Ovary (tissue), 9 donors: ENCODE measurements around the gene TVP23A. TPM values are rescaled to one million over a fixed set of nuclear protein-coding genes. Genes with fewer than 3 reads are reported as not detected.

Experiments used
- DNase-seq, 5 donors: peaks; one replicate each; pipeline ENCODE4 v3.0.0-alpha.2; 2019 to 2020
- H3K27ac ChIP-seq, 2 donors: fragments of 200-600 bp; one replicate each; pipeline versions ENCODE4 v1.5.1 to v1.8.0; 2019 to 2022
- H3K27me3 ChIP-seq: fragments of 200-600 bp; one replicate; pipeline ENCODE4 v1.8.0; 2022
- H3K36me3 ChIP-seq: fragments of 200-600 bp; sonication (generic); one replicate; pipeline ENCODE4 v1.5.1; 2019
- H3K4me1 ChIP-seq: one replicate; pipeline ENCODE4 v1.8.1; 2013; ENCODE audit warnings: mild to moderate bottlenecking, moderate library complexity; ENCODE audit not compliant: insufficient read depth
- H3K4me3 ChIP-seq: fragments of 200-600 bp; sonication (generic); one replicate; pipeline ENCODE4 v1.5.1; 2017
- H3K9me3 ChIP-seq, 2 donors: fragments of 200-600 bp in 1 of 2; sonication (generic) in 1 of 2; one replicate each; pipeline versions ENCODE4 v1.5.1 to v1.8.1; 2013 to 2019; ENCODE audit warnings: mild to moderate bottlenecking in 1 of 2, moderate library complexity in 1 of 2
- CTCF ChIP-seq, 3 donors: fragments of 450-650 bp in 2 of 3; fragments of 200-600 bp in 1 of 3; IDR thresholded peaks; one replicate each; pipeline versions ENCODE4 v1.5.1 to v1.8.0; 2016 to 2022; ENCODE audit warnings: antibody characterized with exemption in 3 of 3, mild to moderate bottlenecking in 1 of 3
- EP300 ChIP-seq: sonication (generic); formaldehyde crosslinking; IDR thresholded peaks from one replicate; pipeline ENCODE4 v1.6.1; 2017; ENCODE audit warnings: antibody characterized with exemption
- POLR2A ChIP-seq: fragments of 450-650 bp; IDR thresholded peaks from one replicate; pipeline ENCODE4 v1.6.1; 2017; ENCODE audit warnings: antibody characterized with exemption, mild to moderate bottlenecking, moderate library complexity
- WGBS, 3 donors: extraction: QIAGEN DNeasy Blood & Tissue Kit in 1 of 3; methylation state at CpG; one replicate each; pipeline versions ENCODE4 v1.1.5 to v1.1.7; 2013 to 2017; 5-methylcytosine and 5-hydroxymethylcytosine counted together
- intact Hi-C, 4 donors: fragments of 100-400 bp; cut with DNase I; formaldehyde crosslinking; loops; one replicate each; pipeline versions ENCODE4 v1.11.0 to v1.15.1; 2022 to 2023
- polyA plus RNA-seq, 2 donors: library from polyadenylated mRNA; stranded (reverse); fragments of 200-250 nt in 1 of 2; fragments of 350-450 nt in 1 of 2; fragmentation: Illumina TruSeq in 1 of 2; extraction: RNeasy Lipid Tissue Mini Kit (QIAGEN cat#74804) in 1 of 2; gene quantifications; one replicate each; pipeline ENCODE4 v1.2.3, GENCODE V29; 2013 to 2014
- total RNA-seq, 7 donors: library from RNA; depleted of rRNA in 2 of 7; stranded (reverse); fragments of >200 nt in 2 of 7; fragmentation: NEBNext Ultra II Directional in 3 of 7; extraction: Animal tissue kit (Norgen Biotek cat#: 25700) in 3 of 7; gene quantifications; one replicate each; pipeline versions ENCODE4 v1.1.0 to v1.2.4, GENCODE V29; 2016 to 2023
- donor health status: DM: no; HTN: no; CAD: no; lungs with moderate emphysema.
- donor health status: DM: no; HTN: no; CAD: no.
- donor health status: Bipolar disorder and iron deficiency.
- donor health status: DM: yes; HTN: yes; CAD: no.
- donor health status: DM: no; HTN: no; CAD: no.
- donor health status: DM: yes; HTN: yes; CAD: no.

TVP23A gene
- total and polyA plus RNA-seq, 9 donors = 3.2 to 17.1 (median 8.2) TPM

DNA sequence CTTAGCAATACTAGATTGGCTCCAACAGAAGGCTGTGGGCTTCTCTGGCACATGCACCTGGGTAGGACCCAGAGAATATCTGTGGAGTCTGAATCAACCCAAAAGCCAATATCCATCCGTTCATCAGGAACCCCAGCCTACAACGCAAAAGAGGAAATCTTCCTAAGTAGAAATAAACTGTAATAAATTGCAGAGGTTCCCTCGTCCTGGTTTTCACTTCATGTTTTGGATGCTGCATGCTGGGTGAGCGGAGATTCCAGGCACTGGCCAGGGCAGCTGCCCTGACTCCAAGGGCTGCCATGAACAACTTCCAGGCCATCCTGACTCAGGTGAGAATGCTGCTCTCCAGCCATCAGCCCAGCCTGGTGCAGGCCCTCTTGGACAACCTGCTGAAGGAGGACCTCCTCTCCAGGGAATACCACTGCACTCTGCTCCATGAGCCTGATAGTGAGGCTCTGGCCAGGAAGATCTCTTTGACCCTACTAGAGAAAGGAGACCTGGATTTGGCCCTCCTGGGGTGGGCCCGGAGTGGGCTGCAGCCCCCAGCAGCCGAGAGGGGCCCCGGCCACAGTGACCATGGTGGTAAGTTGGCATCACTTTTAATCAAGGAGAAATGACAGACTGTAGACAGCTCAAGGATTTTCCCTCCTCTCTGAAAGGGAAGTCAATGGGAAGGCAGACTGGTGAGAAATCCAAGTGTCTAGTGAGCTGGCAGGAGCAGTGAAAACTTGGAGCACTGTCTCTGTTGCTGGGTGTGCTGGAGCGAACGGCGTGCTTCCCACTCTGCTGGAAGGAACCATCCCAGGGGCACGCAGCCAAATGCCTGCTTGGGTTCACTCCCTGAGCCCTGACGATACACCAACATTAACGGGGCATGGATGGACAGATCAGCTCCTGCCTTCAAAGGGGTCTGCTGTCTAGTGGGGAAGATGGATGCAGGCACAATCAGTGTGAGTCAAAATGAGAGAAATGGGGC lies 47.7 kb upstream of the TVP23A start:
- H3K4me1 ChIP-seq = peaks cover 2% of the 10 kb centered on the region
- H3K4me3 ChIP-seq = no peak overlapping the region
- TF ChIP-seq POLR2A (no peak), EP300 (no peak), CTCF (IDR thresholded peaks at IDR 0.05) (no peak)
- intact Hi-C loops = no loop called here
- no peaks in the 10 kb centered on the region for H3K9me3 ChIP-seq
- no peaks in the 10 kb centered on the region for H3K36me3 ChIP-seq
- no peaks in the 10 kb centered on the region for H3K27me3 ChIP-seq
- no peak overlapping the region for H3K27ac ChIP-seq
- 54 to 63% (median 57%) methylated on average over 13 of the region's 13 CpGs for WGBS, 3 donors
- DNase-seq = peak in 2 of 5 donors; percentile 34 to 48

DNA sequence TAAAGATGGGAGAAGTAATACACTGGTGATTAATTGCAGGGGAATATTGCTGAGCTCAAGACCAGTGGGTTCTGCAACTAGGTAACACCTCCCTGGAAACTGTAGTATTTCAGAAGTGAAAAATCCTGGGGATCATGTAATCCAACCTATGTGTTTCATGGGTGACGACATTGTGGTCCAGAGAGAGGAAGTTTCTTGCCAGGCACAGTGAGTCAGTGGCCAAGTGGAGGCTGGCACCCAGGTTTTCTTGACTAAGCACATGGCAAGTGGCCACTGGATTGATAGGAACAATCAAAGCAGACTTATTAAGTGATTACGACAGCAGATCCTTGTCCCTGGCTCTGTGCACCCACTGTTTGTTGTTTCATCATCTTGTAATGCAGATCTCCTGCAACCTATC lies 43.8 kb upstream of the TVP23A start:
- Histone ChIP-seq H3K36me3 (no peaks in the 10 kb centered on the region), H3K27ac (no peak overlapping the region), H3K9me3 (no peaks in the 10 kb centered on the region), H3K4me3 (no peak overlapping the region), H3K27me3 (no peaks in the 10 kb centered on the region), H3K4me1 (no peaks in the 10 kb centered on the region)
- DNase-seq = no peak
- TF ChIP-seq CTCF (IDR thresholded peaks at IDR 0.05) (no peak), EP300 (no peak), POLR2A (no peak)
- intact Hi-C loops = no loop called here
- 61 to 79% (median 74%) methylated on average over 2 of the region's 2 CpGs for WGBS, 3 donors

- Histone ChIP-seq H3K9me3 (no peaks in the 10 kb centered on the region), H3K4me3 (no peak overlapping the region), H3K4me1 (no peaks in the 10 kb centered on the region), H3K27ac (no peak overlapping the region), H3K27me3 (no peaks in the 10 kb centered on the region), H3K36me3 (no peaks in the 10 kb centered on the region)
- no peak for TF ChIP-seq POLR2A
- TF ChIP-seq CTCF (IDR thresholded peaks at IDR 0.05) = no peak
- TF ChIP-seq EP300 = no peak
- intact Hi-C loops = no loop called here
- DNase-seq = no peak
- 84 to 88% (median 86%) methylated on average over 6 of the region's 6 CpGs for WGBS, 3 donors
Observed at GRCh38 chr16:10859658-10860057, 41.1 kb upstream of the TVP23A start.

DNA sequence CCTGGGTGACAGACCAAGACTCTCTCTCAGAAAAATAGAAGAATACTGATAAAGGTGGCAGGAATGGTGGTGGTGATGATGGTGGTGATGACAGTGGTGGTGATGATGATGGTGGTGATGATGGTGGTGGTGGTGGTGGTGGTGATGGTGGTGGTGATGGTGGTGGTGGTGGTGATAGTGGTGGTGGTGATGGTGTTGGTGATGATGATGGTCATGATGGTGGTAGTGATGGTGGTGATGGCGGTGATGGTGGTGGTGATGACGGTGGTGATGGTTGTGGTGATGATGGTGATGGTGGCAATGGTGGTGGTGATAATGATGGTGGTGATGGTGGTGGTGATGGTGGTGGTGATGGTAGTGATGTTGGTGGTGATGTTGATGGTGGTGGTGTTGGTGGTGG lies 40.4 kb upstream of the TVP23A start:
- TF ChIP-seq POLR2A (no peak), EP300 (no peak), CTCF (IDR thresholded peaks at IDR 0.05) (no peak)
- Histone ChIP-seq H3K27me3 (no peaks in the 10 kb centered on the region), H3K4me1 (no peaks in the 10 kb centered on the region), H3K27ac (no peak overlapping the region), H3K9me3 (no peaks in the 10 kb centered on the region), H3K4me3 (no peak overlapping the region), H3K36me3 (no peaks in the 10 kb centered on the region)
- intact Hi-C loops = no loop called here
- 49 to 98% (median 96%) methylated on average over 2 of the region's 2 CpGs for WGBS, 3 donors
- no peak for DNase-seq
